Fibroblast of lung (primary cell): ENCODE measurements around the gene UNC5A. TPM values are rescaled to one million over a fixed set of nuclear protein-coding genes. Genes with fewer than 3 reads are reported as not detected.

Source experiments
- DNase-seq, 2 donors: peaks; one replicate each; pipeline versions ENCODE4 v3.0.0 to v3.0.0-alpha.2; 2010; ENCODE audit warnings: low read depth in 2 of 2
- H2AFZ ChIP-seq: 2 replicates; pipeline ENCODE4 v1.5.1; 2012; ENCODE audit warnings: low read length, control low read depth, inconsistent platforms
- H3K27ac ChIP-seq: 2 replicates; pipeline ENCODE4 v1.5.1; 2011; ENCODE audit warnings: low read length, control low read depth; ENCODE audit not compliant: insufficient read depth
- H3K27me3 ChIP-seq: 2 replicates; pipeline ENCODE4 v1.5.1; 2011; ENCODE audit warnings: mild to moderate bottlenecking, low read length; ENCODE audit not compliant: control insufficient read depth, insufficient read depth
- H3K36me3 ChIP-seq: 2 replicates; pipeline ENCODE4 v1.5.1; 2011; ENCODE audit warnings: low read length; ENCODE audit not compliant: control insufficient read depth, insufficient read depth
- H3K4me1 ChIP-seq: 2 replicates; pipeline ENCODE4 v1.5.1; 2011; ENCODE audit warnings: low read length; ENCODE audit not compliant: control insufficient read depth, insufficient read depth; ENCODE audit errors: extremely low read depth
- H3K4me2 ChIP-seq: 2 replicates; pipeline ENCODE4 v1.5.1; 2011; ENCODE audit warnings: low read length, control low read depth; ENCODE audit not compliant: insufficient read depth; ENCODE audit errors: extremely low read depth
- H3K4me3 ChIP-seq, 4 experiments: fragments of 200-600 bp in 1 of 4; sonication (generic) in 1 of 4; replicated peaks in 1 of 4; 2 replicates each; pipeline ENCODE4 v1.5.1; 2011 to 2016; ENCODE audit warnings: low read length in 4 of 4, low read depth in 3 of 4, mild to moderate bottlenecking in 3 of 4, control low read depth in 2 of 4, inconsistent platforms in 1 of 4, mixed read lengths in 1 of 4; ENCODE audit not compliant: insufficient read depth in 1 of 4; ENCODE audit errors: control extremely low read depth in 1 of 4
- H3K79me2 ChIP-seq: 2 replicates; pipeline ENCODE4 v1.5.1; 2012; ENCODE audit warnings: mild to moderate bottlenecking, low read length, inconsistent platforms; ENCODE audit not compliant: control insufficient read depth, insufficient read depth
- H3K9ac ChIP-seq: 2 replicates; pipeline ENCODE4 v1.5.1; 2011; ENCODE audit warnings: mild to moderate bottlenecking, low read length, control low read depth; ENCODE audit not compliant: insufficient read depth
- H3K9me3 ChIP-seq: 2 replicates; pipeline ENCODE4 v1.5.1; 2012; ENCODE audit warnings: low read depth, low read length; ENCODE audit not compliant: control insufficient read depth, insufficient read depth
- H4K20me1 ChIP-seq: 2 replicates; pipeline ENCODE4 v1.5.1; 2011; ENCODE audit warnings: low read length; ENCODE audit not compliant: control insufficient read depth, insufficient read depth; ENCODE audit errors: extremely low read depth
- CTCF ChIP-seq, 2 donors: IDR thresholded peaks in 1 of 2; conservative IDR thresholded peaks in 1 of 2; 1 replicate in 1 of 2; 2 replicates in 1 of 2; pipeline ENCODE4 v1.5.1; 2011 to 2012; ENCODE audit warnings: low read length in 2 of 2, control low read depth in 1 of 2, inconsistent platforms in 1 of 2, low read depth in 1 of 2, mild to moderate bottlenecking in 1 of 2
- EZH2 ChIP-seq: IDR thresholded peaks from 2 replicates; pipeline ENCODE4 v1.5.1; 2012; ENCODE audit warnings: low read length, control low read depth, mild to moderate bottlenecking; ENCODE audit errors: missing control alignments
- polyA plus RNA-seq, 2 donors: library from polyadenylated mRNA; depleted of rRNA in 1 of 2; stranded (reverse) in 1 of 2; unstranded in 1 of 2; fragments of >200 nt; gene quantifications; 2 replicates each; pipeline ENCODE4 v1.2.1, GENCODE V29; 2011 to 2012; ENCODE audit warnings: missing spikeins in 1 of 2
- total RNA-seq: library from RNA; depleted of rRNA; stranded (reverse); fragments of >200 nt; gene quantifications from 2 replicates; pipeline ENCODE4 v1.2.1, GENCODE V29; 2014

UNC5A gene
- total and polyA plus RNA-seq, 2 donors (not counting 1 experiment from before 2014, with no cell fraction given) = not detected

GRCh38 chr5:176927562-176927961, 117.2 kb downstream of the UNC5A start:
- no peak overlapping the region for H3K27ac ChIP-seq
- no peak overlapping the region for H3K4me2 ChIP-seq
- TF ChIP-seq CTCF (conservative IDR thresholded peaks at IDR 0.05 in 1 of 2, IDR thresholded peaks at IDR 0.05 in 1 of 2; ENCODE audit: low read depth in 1 of 2, low read length in 2 of 2) = no peak
- no peak for TF ChIP-seq EZH2
- no peaks in the 10 kb centered on the region for H3K79me2 ChIP-seq
- no peaks in the 10 kb centered on the region for H3K9me3 ChIP-seq
- no peak overlapping the region for H3K4me3 ChIP-seq
- DNase-seq = no peak
- H3K36me3 ChIP-seq = no peaks in the 10 kb centered on the region
- H3K27me3 ChIP-seq = no peaks in the 10 kb centered on the region
- no peaks in the 10 kb centered on the region for H4K20me1 ChIP-seq
- H2AFZ ChIP-seq = no peak overlapping the region
- no peak overlapping the region for H3K9ac ChIP-seq
- H3K4me1 ChIP-seq = no peaks in the 10 kb centered on the region

GRCh38 chr5:176929654-176930053, 119.3 kb downstream of the UNC5A start:
- H3K4me3 ChIP-seq = no peak overlapping the region
- no peak overlapping the region for H3K27ac ChIP-seq
- DNase-seq = no peak
- no peaks in the 10 kb centered on the region for H3K79me2 ChIP-seq
- H2AFZ ChIP-seq = no peak overlapping the region
- TF ChIP-seq EZH2 (no peak), CTCF (conservative IDR thresholded peaks at IDR 0.05 in 1 of 2, IDR thresholded peaks at IDR 0.05 in 1 of 2; ENCODE audit: low read depth in 1 of 2, low read length in 2 of 2) (no peak)
- no peak overlapping the region for H3K9ac ChIP-seq
- H3K4me2 ChIP-seq = no peak overlapping the region
- no peaks in the 10 kb centered on the region for H3K9me3 ChIP-seq
- H3K27me3 ChIP-seq = no peaks in the 10 kb centered on the region
- no peaks in the 10 kb centered on the region for H3K4me1 ChIP-seq
- H3K36me3 ChIP-seq = no peaks in the 10 kb centered on the region
- H4K20me1 ChIP-seq = no peaks in the 10 kb centered on the region

Other genes with a start within 250 kb of the UNC5A start
- gene GPRIN1, start 200.4 kb upstream of the UNC5A start, total RNA-seq = 4.9 and 6.3 TPM in 2 replicates
- 1.9 and 5.0 TPM in 2 replicates for gene GPRIN1, start 200.4 kb upstream of the UNC5A start, polyA plus RNA-seq
- gene SNCB, start 180.0 kb upstream of the UNC5A start, total RNA-seq = 0.17 TPM in 1 of 2 replicates, not detected in the other
- gene SNCB, start 180.0 kb upstream of the UNC5A start, polyA plus RNA-seq = 0.22 and 2.3 TPM in 2 replicates
- gene EIF4E1B, start 179.9 kb upstream of the UNC5A start, total RNA-seq = not detected in 2 replicates
- gene EIF4E1B, start 179.9 kb upstream of the UNC5A start, polyA plus RNA-seq = not detected in 2 replicates
- gene TSPAN17, start 163.1 kb upstream of the UNC5A start, total RNA-seq = 29.0 and 35.2 TPM in 2 replicates
- gene TSPAN17, start 163.1 kb upstream of the UNC5A start, polyA plus RNA-seq = 34.8 and 43.5 TPM in 2 replicates
- under 0.01 TPM in 1 of 2 replicates, not detected in the other for gene HK3, start 88.8 kb downstream of the UNC5A start, total RNA-seq
- not detected in 2 replicates for gene HK3, start 88.8 kb downstream of the UNC5A start, polyA plus RNA-seq
- 36.2 and 36.7 TPM in 2 replicates for gene UIMC1, start 196.2 kb downstream of the UNC5A start, total RNA-seq
- 19.4 and 22.4 TPM in 2 replicates for gene UIMC1, start 196.2 kb downstream of the UNC5A start, polyA plus RNA-seq
- 12.8 and 14.9 TPM in 2 replicates for gene ZNF346, start 212.1 kb downstream of the UNC5A start, total RNA-seq
- gene ZNF346, start 212.1 kb downstream of the UNC5A start, polyA plus RNA-seq = 11.9 and 14.0 TPM in 2 replicates